ENCODE results near the gene DDIT4L.
"Not testable (repeated sequence)": the region's sequence is repeated elsewhere in the genome, so short reads cannot be mapped to it uniquely, and the experiment has no call there.

Gene DDIT4L

DNA sequence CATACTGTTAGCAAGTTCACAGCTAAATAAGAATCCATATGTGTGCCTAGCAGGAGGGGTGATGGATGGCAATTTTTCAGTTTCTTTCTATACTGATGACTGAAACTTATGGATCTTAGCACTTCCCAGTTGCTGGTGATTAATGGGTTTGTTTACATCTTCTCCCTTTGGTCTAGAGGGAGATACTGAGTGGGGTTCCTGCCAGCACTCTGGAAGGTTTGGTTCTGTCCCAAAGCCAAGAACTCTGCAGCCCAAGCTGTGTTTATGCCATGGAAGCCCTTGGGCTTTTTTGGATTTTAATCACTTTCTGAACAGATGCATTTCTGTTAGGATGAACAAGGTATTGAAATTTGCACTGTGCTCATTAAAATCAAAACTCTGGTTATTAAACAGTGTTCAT is 43.5 kb downstream of the DDIT4L start:
- TF ChIP-seq ZNF274 (IDR thresholded peaks at IDR 0.05; ENCODE audit: low read depth, low read length) = no peak

DNA sequence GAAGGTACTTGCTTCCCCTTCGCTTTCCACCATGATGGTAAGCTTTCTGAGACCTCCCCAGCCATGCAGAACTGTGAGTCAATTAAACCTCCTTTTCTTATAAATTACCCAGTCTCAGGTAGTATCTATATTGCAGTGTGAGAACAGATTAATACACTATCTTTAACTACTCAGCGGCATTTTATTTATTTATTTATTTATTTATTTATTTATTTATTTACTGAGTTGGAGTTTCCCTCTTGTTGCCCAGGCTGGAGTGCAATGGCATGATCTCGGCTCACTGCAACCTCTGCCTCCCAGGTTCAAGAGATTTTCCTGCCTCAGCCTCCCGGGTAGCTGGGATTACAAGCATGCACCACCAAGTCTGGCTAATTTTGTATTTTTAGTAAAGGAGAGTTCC is 52.9 kb downstream of the DDIT4L start:
- not testable (repeated sequence) for H3K4me3 ChIP-seq (ENCODE audit: low read length)

More for the DNA sequence above, 43.5 kb downstream of the DDIT4L start:
- H3K4me3 ChIP-seq (ENCODE audit: low read length) = no peak overlapping the region

Data from GM08714 (cell line).